Measurements from ENCODE around the gene CHST15. TPM values are rescaled to one million over a fixed set of nuclear protein-coding genes. Genes with fewer than 3 reads are reported as not detected.

CHST15 gene
- total and polyA plus RNA-seq, 2 of the 8 experiments (the other 6 are each of a cell fraction or from before 2014, with no cell fraction given): 8.8 to 9.1 TPM

DNA sequence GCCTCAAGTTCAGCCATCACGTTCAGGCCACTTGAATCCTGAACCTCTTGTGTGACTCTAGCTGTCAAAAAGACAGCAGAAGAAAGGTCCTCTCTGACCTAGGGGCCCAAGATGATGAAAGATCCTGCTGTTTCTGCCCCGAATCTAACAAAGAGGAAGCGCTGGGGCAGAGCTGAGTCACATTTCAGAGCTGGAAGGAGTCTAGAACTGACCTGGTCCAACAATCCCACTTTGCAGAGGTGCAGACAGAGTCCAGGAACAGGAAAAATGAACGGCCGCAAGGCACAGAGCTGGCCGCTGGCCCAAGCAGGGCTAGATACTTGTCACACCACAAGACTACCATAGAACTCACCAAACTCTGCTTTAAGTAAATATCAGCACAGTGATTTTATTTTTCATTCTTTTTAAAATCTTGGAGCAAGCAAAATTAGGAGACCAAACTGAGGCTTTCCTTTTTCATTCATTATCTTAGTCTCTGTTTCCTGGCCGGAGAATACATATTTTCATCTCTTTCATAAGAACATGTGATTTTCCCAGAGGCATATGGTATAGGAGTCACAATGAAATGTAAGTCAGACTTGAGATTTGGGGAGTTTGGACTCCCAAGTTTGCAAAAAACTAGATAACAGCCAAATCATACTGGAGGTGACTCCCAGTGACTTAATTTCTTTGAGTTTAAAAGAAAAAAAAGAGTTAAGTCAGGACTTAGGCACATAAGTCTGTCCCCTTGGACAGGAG is 52.8 kb downstream of the CHST15 start:
- no peak overlapping the region for H2AK5ac ChIP-seq (ENCODE audit: low read depth, low read length)
- H3K9me3 ChIP-seq (ENCODE audit: insufficient read depth in 2 of 2, low read depth in 1 of 2, low read length in 1 of 2): no peaks in the 10 kb centered on the region
- no peak overlapping the region for H3K14ac ChIP-seq (ENCODE audit: insufficient read length)
- H3K9ac ChIP-seq (replicated peaks in 1 of 4; ENCODE audit: extremely low read depth in 1 of 4, low read depth in 3 of 4, low read length in 3 of 4): no peak overlapping the region
- H3K4ac ChIP-seq (replicated peaks; ENCODE audit: insufficient read length, low read depth, low read length): no peak overlapping the region
- no peaks in the 10 kb centered on the region for H4K20me1 ChIP-seq (replicated peaks in 1 of 2; ENCODE audit: control insufficient read depth in 1 of 2, insufficient read depth in 2 of 2, low read length in 2 of 2)
- ChIA-PET CTCF (ENCODE audit: partially characterized antibody) (interaction anchor here (0.8 to 1.2 kb wide), 2 partner anchors 45 to 314 kb away, joined by 3 read pairs; no protein-coding TSS in a partner anchor), POLR2A (ENCODE audit: partially characterized antibody) (interaction anchor here (1.6 kb wide), 1 partner anchor 26 kb away, joined by 3 read pairs; no protein-coding TSS in a partner anchor)
- H3K23ac ChIP-seq (ENCODE audit: insufficient read length): no peak overlapping the region
- H3K27ac ChIP-seq (ENCODE audit: low read depth, low read length): no peak overlapping the region
- H3K27me3 ChIP-seq (replicated peaks in 1 of 4; ENCODE audit: control insufficient read depth in 3 of 4, extremely low read depth in 1 of 4, insufficient read depth in 3 of 4, low read length in 3 of 4): no peaks in the 10 kb centered on the region; a peak in 1 of 7 replicates
- 94% methylated on average over 7 of the region's 7 CpGs; no CpG with 5 or more reads in 1 of the 2 experiments for WGBS, 2 experiments (ENCODE audit: extremely low coverage in 1 of 2, insufficient coverage in 1 of 2, insufficient read length in 1 of 2, insufficient replicate concordance in 2 of 2, low coverage in 1 of 2, low lambda C conversion rate in 2 of 2, missing lambda C conversion rate in 1 of 2)
- no peaks in the 10 kb centered on the region for H3K36me3 ChIP-seq (ENCODE audit: control insufficient read depth in 2 of 4, insufficient read depth in 4 of 4, low read length in 3 of 4)
- no peak overlapping the region for H2BK5ac ChIP-seq (ENCODE audit: low read depth, low read length)
- no peak overlapping the region for H4K5ac ChIP-seq (ENCODE audit: insufficient read length, low read depth, low read length)
- no peak for FAIRE-seq
- no peak overlapping the region for H3K4me2 ChIP-seq (ENCODE audit: insufficient read depth in 1 of 2, low read depth in 2 of 2, low read length in 2 of 2)
- H2AFZ ChIP-seq (ENCODE audit: low read length): no peak overlapping the region
- H2BK120ac ChIP-seq (replicated peaks; ENCODE audit: low read depth, low read length): no peak overlapping the region
- H3K18ac ChIP-seq (ENCODE audit: extremely low read depth, low read length): no peak overlapping the region
- no peak overlapping the region for H2BK15ac ChIP-seq (ENCODE audit: low read length)
- DNase-seq (ENCODE audit: low read depth in 1 of 2, low spot score in 2 of 2): no peak
- 0 out of 7 replicates have a peak, but pooled peaks cover 0 to 3% (median under 1%) of the 10 kb centered on the region in 4 experiments for H3K4me1 ChIP-seq (replicated peaks in 1 of 4; ENCODE audit: control insufficient read depth in 3 of 4, insufficient read depth in 4 of 4, low read length in 3 of 4)
- H3K23me2 ChIP-seq (ENCODE audit: low read depth, low read length): no peaks in the 10 kb centered on the region
- no peak overlapping the region for H3K56ac ChIP-seq (replicated peaks; ENCODE audit: insufficient read length, low read depth, low read length)
- no peak overlapping the region for H4K91ac ChIP-seq (replicated peaks; ENCODE audit: insufficient read length, low read length)
- H3K4me3 ChIP-seq (ENCODE audit: extremely low read depth in 1 of 4, insufficient read depth in 2 of 4, low read depth in 3 of 4, low read length in 4 of 4): no peak overlapping the region
- no peak for TF ChIP-seq SIN3A (conservative IDR thresholded peaks at IDR 0.05 in 1 of 2, IDR thresholded peaks at IDR 0.05 in 1 of 2; ENCODE audit: low read depth in 1 of 2, low read length in 2 of 2)
- no peak for TF ChIP-seq NANOG (IDR thresholded peaks at IDR 0.05; ENCODE audit: insufficient read depth, low read depth, low read length, poor library complexity, severe bottlenecking)
- TF ChIP-seq TBP (IDR thresholded peaks at IDR 0.05; ENCODE audit: low read depth, low read length): no peak
- no peak for TF ChIP-seq NRF1 (IDR thresholded peaks at IDR 0.05; ENCODE audit: low read depth, low read length)
- TF ChIP-seq RFX5 (IDR thresholded peaks at IDR 0.05; ENCODE audit: borderline replicate concordance, low read depth, low read length): no peak
- no peaks in the 10 kb centered on the region for H3K79me1 ChIP-seq (ENCODE audit: low read depth, low read length)
- H3K79me2 ChIP-seq (ENCODE audit: control insufficient read depth in 1 of 2, insufficient read depth in 2 of 2, low read length in 2 of 2): no peaks in the 10 kb centered on the region
- H2BK12ac ChIP-seq (ENCODE audit: low read depth, low read length): no peak overlapping the region
- H4K8ac ChIP-seq (ENCODE audit: extremely low read depth, insufficient read depth, low read length): no peak overlapping the region; the same call in 1 of the 2 replicates
- H2BK20ac ChIP-seq (ENCODE audit: low read length): no peak overlapping the region
